KBM-7 (cell line): Measurements from ENCODE around the gene ABCC5.
A peak's percentile ranks its signal among the peaks of the same experiment; 100 is the strongest.
"Not testable (repeated sequence)": the region's sequence is repeated elsewhere in the genome, so short reads cannot be mapped to it uniquely, and the experiment has no call there.

Source experiments
- DNase-seq: peaks from one replicate; pipeline ENCODE4 v3.0.0-alpha.2; 2015
- in situ Hi-C: fragments of 300-500 bp; cut with MboI; formaldehyde crosslinking; loops from 2 replicates; pipeline ENCODE4 v1.14.3; 2020; ENCODE audit warnings: low sequenced_read_pairs, low pct_unique_long_range_greater_than_20kb, mixed read lengths

Gene ABCC5

GRCh38 chr3:183878071-183878470, 139.6 kb downstream of the ABCC5 start:
- DNase-seq = peak; percentile 94
- in situ Hi-C loops = loop anchor here (25.0 kb wide), 1 partner anchor 409 kb away; the partner anchor contains the start of genes ECE2 and PSMD2

- in situ Hi-C loops = loop anchor here (25.0 kb wide), 1 partner anchor 410 kb away; the partner anchor contains the start of genes ECE2 and PSMD2
- DNase-seq = not testable (repeated sequence)
Observed at GRCh38 chr3:183877227-183877626, 140.5 kb downstream of the ABCC5 start.

DNA sequence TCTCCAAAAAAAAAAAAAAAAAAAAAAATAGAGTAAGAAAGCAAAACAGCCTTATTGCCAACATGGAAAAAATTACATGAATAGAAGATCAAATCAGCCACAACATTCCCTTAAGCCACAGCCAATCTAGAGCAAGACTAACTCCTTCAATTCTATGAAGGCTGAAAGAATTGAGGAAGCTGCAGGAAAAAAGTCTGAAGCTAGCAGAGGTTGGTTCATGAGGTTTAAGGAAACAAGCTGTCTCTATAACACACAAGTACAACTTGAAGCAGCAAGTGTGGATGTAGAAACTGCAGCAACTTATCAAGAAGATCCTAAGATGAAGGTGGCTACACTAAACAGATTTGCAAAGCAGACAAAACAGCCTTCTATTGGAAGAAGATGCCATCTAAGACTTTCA, 142.3 kb downstream of the ABCC5 start:
- in situ Hi-C loops = loop anchor here (25.0 kb wide), 1 partner anchor 412 kb away; the partner anchor contains the start of genes ECE2 and PSMD2
- no peak for DNase-seq

- DNase-seq = no peak
- in situ Hi-C loops = no loop called here
Observed at GRCh38 chr3:183873914-183874313, 143.8 kb downstream of the ABCC5 start.

GRCh38 chr3:183871541-183871940, 146.1 kb downstream of the ABCC5 start:
- no peak for DNase-seq
- in situ Hi-C loops = no loop called here

- no peak for DNase-seq
- in situ Hi-C loops = no loop called here
Observed at GRCh38 chr3:183870563-183870962, 147.1 kb downstream of the ABCC5 start.
